ENCODE measurements around the gene BST1.

BST1 gene

GRCh38 chr4:15694431-15694830 is 8.4 kb upstream of the BST1 start:
- no peak overlapping the region for H3K4me3 ChIP-seq (ENCODE audit: low read length)
- TF ChIP-seq CTCF (conservative IDR thresholded peaks at IDR 0.05; ENCODE audit: low read depth, low read length): no peak
- DNase-seq (ENCODE audit: low read depth): no peak

GRCh38 chr4:15695240-15695699 is 7.6 kb upstream of the BST1 start:
- no peak overlapping the region for H3K4me3 ChIP-seq (ENCODE audit: low read length)
- no peak for TF ChIP-seq CTCF (conservative IDR thresholded peaks at IDR 0.05; ENCODE audit: low read depth, low read length)
- peak; percentile 100 for DNase-seq (ENCODE audit: low read depth)

GRCh38 chr4:15695729-15696128 is 7.1 kb upstream of the BST1 start:
- no peak for DNase-seq (ENCODE audit: low read depth)
- no peak overlapping the region for H3K4me3 ChIP-seq (ENCODE audit: low read length)
- TF ChIP-seq CTCF (conservative IDR thresholded peaks at IDR 0.05; ENCODE audit: low read depth, low read length): no peak

- no peak for TF ChIP-seq CTCF (conservative IDR thresholded peaks at IDR 0.05; ENCODE audit: low read depth, low read length)
- no peak for DNase-seq (ENCODE audit: low read depth)
- H3K4me3 ChIP-seq (ENCODE audit: low read length): no peak overlapping the region
Measured at GRCh38 chr4:15696866-15697265, 6.0 kb upstream of the BST1 start.

GRCh38 chr4:15703439-15703838 is 574 bp downstream of the BST1 start:
- no peak for TF ChIP-seq CTCF (conservative IDR thresholded peaks at IDR 0.05; ENCODE audit: low read depth, low read length)
- no peak overlapping the region for H3K4me3 ChIP-seq (ENCODE audit: low read length)
- no peak for DNase-seq (ENCODE audit: low read depth)

- no peak for TF ChIP-seq CTCF (conservative IDR thresholded peaks at IDR 0.05; ENCODE audit: low read depth, low read length)
- no peak for DNase-seq (ENCODE audit: low read depth)
- no peak overlapping the region for H3K4me3 ChIP-seq (ENCODE audit: low read length)
Measured at GRCh38 chr4:15704129-15704528, 1.3 kb downstream of the BST1 start.

- no peak overlapping the region for H3K4me3 ChIP-seq (ENCODE audit: low read length)
- no peak for DNase-seq (ENCODE audit: low read depth)
- TF ChIP-seq CTCF (conservative IDR thresholded peaks at IDR 0.05; ENCODE audit: low read depth, low read length): no peak
Measured at GRCh38 chr4:15706646-15707362, 3.9 kb downstream of the BST1 start.
